WTC11 (cell line): ENCODE measurements around the gene TEX9.

Experiments
- ATF2 ChIP-seq: sonication (generic); formaldehyde crosslinking; IDR thresholded peaks from 2 replicates; pipeline ENCODE4 v1.8.1; 2022; ENCODE audit warnings: low read depth, missing genetic modification reagents, borderline replicate concordance
- CTCF ChIP-seq: fragments of 200-600 bp; IDR thresholded peaks from 2 replicates; pipeline ENCODE4 v1.8.0; 2022; ENCODE audit warnings: antibody characterized with exemption
- IRF1 ChIP-seq: sonication (generic); formaldehyde crosslinking; IDR thresholded peaks from 2 replicates; pipeline ENCODE4 v1.8.0; 2023; ENCODE audit warnings: missing genetic modification reagents
- IRF2 ChIP-seq: sonication (generic); formaldehyde crosslinking; IDR thresholded peaks from 2 replicates; pipeline ENCODE4 v1.8.0; 2022; ENCODE audit warnings: low read depth, missing genetic modification reagents, borderline replicate concordance
- NR3C1 ChIP-seq: sonication (generic); formaldehyde crosslinking; conservative IDR thresholded peaks from 2 replicates; pipeline ENCODE4 v1.8.1; 2023; ENCODE audit warnings: low read depth, mild to moderate bottlenecking, missing genetic modification reagents
- PREB ChIP-seq: sonication (generic); formaldehyde crosslinking; IDR thresholded peaks from 2 replicates; pipeline ENCODE4 v1.8.1; 2022; ENCODE audit warnings: mild to moderate bottlenecking, missing genetic modification reagents, moderate library complexity, borderline replicate concordance
- ZMAT4 ChIP-seq: fragments of 250-450 bp; sonication (Bioruptor Pico); IDR thresholded peaks from 2 replicates; pipeline ENCODE4 v1.9.0; 2021; ENCODE audit warnings: mild to moderate bottlenecking

GRCh38 chr15:56383010-56383409 is 17.8 kb downstream of the TEX9 start:
- TF ChIP-seq PREB (CRISPR knock-in tag) (no peak), CTCF (no peak), IRF1 (no peak), ATF2 (CRISPR knock-in tag) (no peak), NR3C1 (CRISPR knock-in tag) (no peak), ZMAT4 (CRISPR knock-in tag) (no peak), IRF2 (no peak)
